Esophagus squamous epithelium (tissue), 5 donors: ENCODE measurements around the gene FOXL1. TPM values are rescaled to one million over a fixed set of nuclear protein-coding genes. Genes with fewer than 3 reads are reported as not detected.

Source experiments
- DNase-seq: peaks from one replicate; lab custom pipeline; 2025; lab: John Stamatoyannopoulos, UW
- H3K27ac ChIP-seq, 4 donors: fragments of 200-600 bp; sonication (generic); one replicate each; pipeline ENCODE4 v1.5.1; 2016 to 2019; ENCODE audit warnings: mild to moderate bottlenecking in 1 of 4
- H3K27me3 ChIP-seq, 4 donors: fragments of 200-600 bp; sonication (generic); 1 replicate in 3 of 4; 2 replicates in 1 of 4; pipeline versions ENCODE4 v1.5.1 to v1.6.0; 2017 to 2021; ENCODE audit warnings: antibody characterized with exemption in 1 of 4
- H3K36me3 ChIP-seq, 3 donors: fragments of 200-600 bp; sonication (generic); one replicate each; pipeline ENCODE4 v1.5.1; 2016 to 2019
- H3K4me1 ChIP-seq, 3 donors: fragments of 200-600 bp; sonication (generic); one replicate each; pipeline ENCODE4 v1.5.1; 2017 to 2019
- H3K4me3 ChIP-seq, 4 donors: fragments of 200-600 bp; sonication (generic); 1 replicate in 3 of 4; 2 replicates in 1 of 4; pipeline ENCODE4 v1.5.1; 2016 to 2019; ENCODE audit warnings: mild to moderate bottlenecking in 2 of 4, moderate library complexity in 1 of 4
- H3K9me3 ChIP-seq, 3 donors: fragments of 200-600 bp; sonication (generic); one replicate each; pipeline ENCODE4 v1.5.1; 2016 to 2019
- POLR2A ChIP-seq, 4 donors: fragments of 450-650 bp; IDR thresholded peaks; one replicate each; pipeline ENCODE4 v1.6.1; 2017; ENCODE audit warnings: antibody characterized with exemption in 4 of 4, mild to moderate bottlenecking in 4 of 4, moderate library complexity in 3 of 4
- WGBS, 2 donors: methylation state at CpG; one replicate each; pipeline ENCODE4 v1.1.5; 2018; 5-methylcytosine and 5-hydroxymethylcytosine counted together
- intact Hi-C: fragments of 100-400 bp; cut with DNase I; formaldehyde crosslinking; loops from one replicate; pipeline ENCODE4 v1.15.0; 2022
- total RNA-seq, 4 donors: library from RNA; depleted of rRNA; stranded (reverse); fragments of >200 nt; gene quantifications; one replicate each; pipeline ENCODE4 v1.1.0, GENCODE V29; 2016
- TF ChIP-seq, protein P1 (sequence below), 6 experiments: fragments of 450-650 bp in 4 of 6; fragments of 200-600 bp in 2 of 6; sonication (generic) in 2 of 6; IDR thresholded peaks; one replicate each; pipeline ENCODE4 v1.5.1; 2016 to 2019; ENCODE audit warnings: antibody characterized with exemption in 6 of 6, mild to moderate bottlenecking in 4 of 6, moderate library complexity in 4 of 6
- donor health status: DM: yes; HTN: yes; CAD: no.

FOXL1 gene
- total RNA-seq, 4 donors from 2014 or later = 0.13 to 1.6 (median 0.57) TPM; not detected in 1

DNA sequence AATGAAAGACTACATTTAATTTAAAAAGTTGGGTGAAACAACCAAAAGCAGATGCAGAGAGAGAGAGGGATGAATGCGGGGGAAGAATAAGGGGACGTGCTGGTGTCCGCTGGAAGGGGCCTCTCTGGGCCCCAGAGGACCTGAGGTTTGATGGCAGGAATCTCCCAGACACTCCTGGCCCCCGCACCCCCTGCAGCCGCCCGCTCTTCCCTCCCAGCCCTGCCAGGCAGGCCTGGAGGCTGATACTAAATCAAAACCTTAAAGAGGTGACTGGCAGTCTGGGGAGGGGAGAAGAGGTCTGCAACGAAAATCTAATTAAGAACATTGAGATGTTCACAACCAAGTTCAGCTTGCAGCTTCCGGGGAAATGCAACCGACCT, 2.4 kb downstream of the FOXL1 start:
- Histone ChIP-seq H3K4me1 (peaks cover 7 to 30% (median 10%) of the 10 kb centered on the region in 3 donors), H3K27ac (no peak overlapping the region)
- WGBS, 2 donors = 78 to 84% methylated on average over 9 of the region's 9 CpGs

DNA sequence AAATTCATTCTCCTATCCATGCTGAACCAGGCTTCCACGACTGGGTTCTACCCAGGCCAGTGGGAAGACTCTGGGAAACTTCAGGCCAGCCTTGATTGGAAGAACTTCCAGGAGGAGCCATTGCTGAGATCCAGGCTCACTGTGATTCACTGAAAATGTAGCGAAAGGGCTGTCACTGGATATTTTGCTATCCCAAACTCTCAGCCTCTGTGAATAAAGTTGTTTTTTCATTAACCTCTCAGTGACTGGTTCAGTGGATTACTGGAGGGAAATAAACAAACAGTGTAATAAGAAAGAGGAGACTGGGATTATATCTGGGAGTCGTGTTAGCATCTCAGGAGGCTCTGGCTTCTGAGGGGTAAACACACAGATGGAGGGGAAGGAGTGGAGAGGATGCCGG, 3.1 kb downstream of the FOXL1 start:
- intact Hi-C loops = loop anchor here (10.0 kb wide), 1 partner anchor 183 kb away; no protein-coding TSS in a partner anchor
- TF ChIP-seq, protein P1, sequence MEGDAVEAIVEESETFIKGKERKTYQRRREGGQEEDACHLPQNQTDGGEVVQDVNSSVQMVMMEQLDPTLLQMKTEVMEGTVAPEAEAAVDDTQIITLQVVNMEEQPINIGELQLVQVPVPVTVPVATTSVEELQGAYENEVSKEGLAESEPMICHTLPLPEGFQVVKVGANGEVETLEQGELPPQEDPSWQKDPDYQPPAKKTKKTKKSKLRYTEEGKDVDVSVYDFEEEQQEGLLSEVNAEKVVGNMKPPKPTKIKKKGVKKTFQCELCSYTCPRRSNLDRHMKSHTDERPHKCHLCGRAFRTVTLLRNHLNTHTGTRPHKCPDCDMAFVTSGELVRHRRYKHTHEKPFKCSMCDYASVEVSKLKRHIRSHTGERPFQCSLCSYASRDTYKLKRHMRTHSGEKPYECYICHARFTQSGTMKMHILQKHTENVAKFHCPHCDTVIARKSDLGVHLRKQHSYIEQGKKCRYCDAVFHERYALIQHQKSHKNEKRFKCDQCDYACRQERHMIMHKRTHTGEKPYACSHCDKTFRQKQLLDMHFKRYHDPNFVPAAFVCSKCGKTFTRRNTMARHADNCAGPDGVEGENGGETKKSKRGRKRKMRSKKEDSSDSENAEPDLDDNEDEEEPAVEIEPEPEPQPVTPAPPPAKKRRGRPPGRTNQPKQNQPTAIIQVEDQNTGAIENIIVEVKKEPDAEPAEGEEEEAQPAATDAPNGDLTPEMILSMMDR (IDR thresholded peaks at IDR 0.05) = no peak
- no peak for TF ChIP-seq POLR2A (IDR thresholded peaks at IDR 0.05)
- WGBS, 2 donors = 69 to 71% methylated on average over 3 to 4 of the region's 4 CpGs
- Histone ChIP-seq H3K4me3 (no peak overlapping the region), H3K27me3 (peaks cover 6 to 89% (median 29%) of the 10 kb centered on the region in 4 donors), H3K4me1 (peaks cover 3 to 23% (median 7%) of the 10 kb centered on the region in 3 donors), H3K36me3 (no peaks in the 10 kb centered on the region), H3K27ac (no peak overlapping the region), H3K9me3 (no peaks in the 10 kb centered on the region)
- DNase-seq = no peak

More for the DNA sequence above, 2.4 kb downstream of the FOXL1 start:
- H3K4me3 ChIP-seq = no peak overlapping the region
- H3K9me3 ChIP-seq = no peaks in the 10 kb centered on the region
- intact Hi-C loops = loop anchor here (10.0 kb wide), 1 partner anchor 184 kb away; no protein-coding TSS in a partner anchor
- no peak for TF ChIP-seq POLR2A (IDR thresholded peaks at IDR 0.05)
- TF ChIP-seq, protein P1 (IDR thresholded peaks at IDR 0.05) = no peak
- peaks cover 8 to 92% (median 30%) of the 10 kb centered on the region in 4 donors for H3K27me3 ChIP-seq
- H3K36me3 ChIP-seq = no peaks in the 10 kb centered on the region
- no peak for DNase-seq

DNA sequence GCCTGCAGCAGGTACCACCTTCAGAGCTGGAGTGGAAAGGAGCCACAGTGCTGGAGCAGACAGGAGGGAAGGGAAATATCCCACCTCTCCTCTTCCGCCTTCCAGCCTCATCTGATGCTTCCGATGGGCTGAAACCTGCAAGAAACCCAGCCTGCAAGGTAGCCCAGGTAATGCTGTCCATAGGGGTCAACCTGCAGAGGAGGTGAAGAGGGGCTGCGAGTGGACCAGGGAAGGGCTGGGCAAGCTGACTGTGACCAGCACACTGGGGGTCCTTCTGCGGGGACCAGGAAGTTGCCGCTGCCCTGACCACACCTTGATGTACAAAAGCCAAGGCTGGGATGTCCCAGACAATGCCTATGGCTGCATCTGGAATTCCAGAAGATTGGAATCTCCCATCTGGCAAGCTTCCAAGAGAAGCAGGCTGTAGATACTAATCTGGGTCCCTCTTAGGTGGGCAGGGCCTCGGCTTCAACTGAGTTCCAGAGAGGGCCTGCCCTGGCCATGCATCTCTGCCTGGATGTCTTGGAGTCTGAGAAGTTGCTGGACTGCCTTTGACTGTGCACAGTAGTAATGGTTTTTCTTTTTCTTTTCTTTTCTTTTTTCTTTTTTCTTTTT, 5.8 kb downstream of the FOXL1 start:
- H3K36me3 ChIP-seq = no peaks in the 10 kb centered on the region
- no peak overlapping the region for H3K4me3 ChIP-seq
- intact Hi-C loops = loop anchor here (10.0 kb wide), 1 partner anchor 181 kb away; no protein-coding TSS in a partner anchor
- H3K27me3 ChIP-seq = peaks cover 0 to 74% (median 10%) of the 10 kb centered on the region in 4 donors
- WGBS, 2 donors = 63 to 76% methylated on average over 1 to 6 of the region's 6 CpGs
- TF ChIP-seq POLR2A (IDR thresholded peaks at IDR 0.05) = no peak
- TF ChIP-seq, protein P1 (IDR thresholded peaks at IDR 0.05) = no peak
- no peaks in the 10 kb centered on the region for H3K9me3 ChIP-seq
- H3K4me1 ChIP-seq = peaks cover 0 to 6% (median under 1%) of the 10 kb centered on the region in 3 donors
- no peak for DNase-seq
- H3K27ac ChIP-seq = no peak overlapping the region

DNA sequence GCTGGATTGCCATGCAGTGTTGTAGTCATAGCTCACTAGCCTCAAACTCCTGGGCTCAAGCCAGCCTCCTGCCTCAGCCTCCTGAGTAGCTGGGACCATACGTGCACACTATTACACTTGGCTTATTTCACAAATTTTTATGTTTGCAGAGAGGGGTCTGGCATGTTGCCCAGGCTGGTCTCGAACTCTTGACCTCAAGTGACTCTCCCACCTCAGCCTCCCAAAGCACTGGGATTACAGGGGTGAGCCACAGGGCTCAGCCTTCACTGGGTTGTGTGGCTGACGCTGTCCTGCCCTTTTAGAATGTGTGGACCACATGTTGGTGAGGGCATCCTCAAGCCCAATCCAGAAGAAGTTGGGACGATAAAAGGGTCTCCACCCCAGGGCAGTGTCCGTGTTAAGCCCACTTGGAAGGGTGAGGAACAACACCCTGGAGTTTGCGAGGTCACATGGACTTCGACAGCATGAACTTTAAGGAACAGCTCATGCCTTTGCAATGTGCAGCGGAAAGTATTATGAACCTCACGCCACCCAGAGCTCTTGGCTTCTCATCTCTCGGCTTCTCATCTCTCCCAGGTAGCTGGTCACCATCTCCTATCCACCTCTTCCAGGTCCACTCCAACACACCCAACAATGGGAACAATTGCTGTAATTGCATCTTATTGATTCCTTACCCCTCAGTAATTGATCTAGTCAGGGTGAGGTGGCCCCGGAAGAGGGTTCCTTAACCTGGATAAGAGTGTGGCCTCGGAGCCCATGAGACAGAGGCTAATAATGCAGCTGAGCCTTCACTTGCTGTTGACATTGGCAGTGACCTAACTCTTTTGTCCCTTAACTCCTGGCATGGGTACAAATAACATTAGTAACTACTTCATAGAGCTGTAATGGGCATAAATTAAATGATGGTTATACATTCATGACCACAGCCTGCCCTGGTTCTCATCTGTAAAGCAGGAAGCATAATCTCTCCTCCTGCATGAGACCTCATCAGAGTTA, 6.7 kb downstream of the FOXL1 start:
- TF ChIP-seq POLR2A (IDR thresholded peaks at IDR 0.05) = no peak
- TF ChIP-seq, protein P1 (IDR thresholded peaks at IDR 0.05) = no peak

More for the DNA sequence above, 6.7 kb downstream of the FOXL1 start:
- intact Hi-C loops = loop anchor here (10.0 kb wide), 1 partner anchor 180 kb away; no protein-coding TSS in a partner anchor
- no peak for DNase-seq
- peak overlapping the region in 2 of 4 donors; percentile 18 to 60 for H3K27ac ChIP-seq
- H3K9me3 ChIP-seq = no peaks in the 10 kb centered on the region
- no peaks in the 10 kb centered on the region for H3K36me3 ChIP-seq
- H3K27me3 ChIP-seq = peaks cover 0 to 74% (median 2%) of the 10 kb centered on the region in 4 donors
- no peak overlapping the region for H3K4me3 ChIP-seq
- WGBS, 2 donors = 71 to 80% methylated on average over 9 to 11 of the region's 12 CpGs
- H3K4me1 ChIP-seq = no peaks in the 10 kb centered on the region
